ENCODE measurements around the gene HIC1. TPM values are rescaled to one million over a fixed set of nuclear protein-coding genes. Genes with fewer than 3 reads are reported as not detected.

HIC1 gene
- total RNA-seq, 1 experiment from 2014 or later, result 0.59 TPM

DNA sequence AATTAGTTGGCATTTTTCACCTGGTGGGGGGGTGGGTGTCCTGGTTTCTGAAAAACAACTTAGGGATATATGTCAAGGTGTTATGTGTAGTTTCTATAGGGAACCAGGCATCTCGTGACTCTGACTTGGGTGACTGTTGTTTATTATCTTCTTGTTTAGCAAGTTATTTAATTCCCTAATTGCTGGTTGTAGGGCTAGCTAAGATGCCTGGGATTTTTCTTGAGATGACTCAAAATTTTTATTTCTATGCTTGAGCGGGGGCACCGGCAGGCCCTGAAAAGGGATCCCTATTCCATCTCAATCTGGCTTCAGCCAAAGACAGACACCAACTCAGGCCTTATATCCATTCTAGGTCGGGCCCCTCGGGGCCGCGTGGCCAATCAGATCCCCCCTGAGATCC lies 21.8 kb upstream of the HIC1 start:
- Mint-ChIP-seq H3K27ac (ENCODE audit: unreplicated experiment) (no peak overlapping the region), H3K4me3 (ENCODE audit: unreplicated experiment) (no peak overlapping the region), H3K9me3 (ENCODE audit: unreplicated experiment) (no peaks in the 10 kb centered on the region), H3K27me3 (ENCODE audit: insufficient read depth, unreplicated experiment) (no peaks in the 10 kb centered on the region), H3K36me3 (ENCODE audit: insufficient read depth, unreplicated experiment) (no peaks in the 10 kb centered on the region), H3K4me1 (ENCODE audit: low read depth, unreplicated experiment) (no peaks in the 10 kb centered on the region)
- Histone ChIP-seq H3K36me3 (ENCODE audit: control insufficient read depth, insufficient read depth, low read length) (no peaks in the 10 kb centered on the region; the same call in 1 of the 2 replicates), H3K9me3 (no peaks in the 10 kb centered on the region), H3K4me1 (0 out of 2 replicates have a peak, but pooled peaks cover 4% of the 10 kb centered on the region), H3K27me3 (replicated peaks; ENCODE audit: control insufficient read depth, insufficient read depth, low read length) (no peaks in the 10 kb centered on the region), H3K4me3 (ENCODE audit: low read depth, low read length) (no peak overlapping the region)
- intact Hi-C loops (cut with micrococcal nuclease; ENCODE audit: unreplicated experiment), result no loop called here
- TF ChIP-seq, protein P1, sequence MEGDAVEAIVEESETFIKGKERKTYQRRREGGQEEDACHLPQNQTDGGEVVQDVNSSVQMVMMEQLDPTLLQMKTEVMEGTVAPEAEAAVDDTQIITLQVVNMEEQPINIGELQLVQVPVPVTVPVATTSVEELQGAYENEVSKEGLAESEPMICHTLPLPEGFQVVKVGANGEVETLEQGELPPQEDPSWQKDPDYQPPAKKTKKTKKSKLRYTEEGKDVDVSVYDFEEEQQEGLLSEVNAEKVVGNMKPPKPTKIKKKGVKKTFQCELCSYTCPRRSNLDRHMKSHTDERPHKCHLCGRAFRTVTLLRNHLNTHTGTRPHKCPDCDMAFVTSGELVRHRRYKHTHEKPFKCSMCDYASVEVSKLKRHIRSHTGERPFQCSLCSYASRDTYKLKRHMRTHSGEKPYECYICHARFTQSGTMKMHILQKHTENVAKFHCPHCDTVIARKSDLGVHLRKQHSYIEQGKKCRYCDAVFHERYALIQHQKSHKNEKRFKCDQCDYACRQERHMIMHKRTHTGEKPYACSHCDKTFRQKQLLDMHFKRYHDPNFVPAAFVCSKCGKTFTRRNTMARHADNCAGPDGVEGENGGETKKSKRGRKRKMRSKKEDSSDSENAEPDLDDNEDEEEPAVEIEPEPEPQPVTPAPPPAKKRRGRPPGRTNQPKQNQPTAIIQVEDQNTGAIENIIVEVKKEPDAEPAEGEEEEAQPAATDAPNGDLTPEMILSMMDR (IDR thresholded peaks at IDR 0.05; ENCODE audit: insufficient read depth in 1 of 2, low read depth in 1 of 2, low read length in 1 of 2, severe bottlenecking in 1 of 2, unreplicated experiment in 1 of 2), result no peak
- DNase-seq, result no peak
- ChIA-PET CTCF (no interaction called here), POLR2A (no interaction called here)
- no TSS peak for BruUV-seq (replicated peaks)

DNA sequence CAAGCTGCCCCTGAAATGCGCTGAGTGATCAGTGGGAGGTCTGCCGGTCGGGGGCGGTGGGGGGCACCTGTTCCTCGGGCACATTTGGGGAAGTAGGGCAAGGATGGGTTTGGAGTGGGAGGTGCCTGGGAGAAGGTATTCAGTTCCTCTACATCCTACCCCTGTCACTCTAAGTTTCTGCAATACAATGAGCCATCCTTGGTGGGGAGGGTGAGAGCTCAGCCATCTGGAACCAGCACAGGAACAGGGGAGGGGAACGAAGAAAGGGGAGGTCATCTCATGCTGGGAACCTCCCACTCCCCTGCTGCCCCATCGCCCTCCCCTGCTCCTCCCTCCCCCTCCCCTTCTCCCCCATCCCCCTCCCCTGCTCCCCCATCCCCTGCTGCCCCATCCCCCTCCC lies 20.7 kb upstream of the HIC1 start:
- TF ChIP-seq, protein P1 (IDR thresholded peaks at IDR 0.05; ENCODE audit: insufficient read depth in 1 of 2, low read depth in 1 of 2, low read length in 1 of 2, severe bottlenecking in 1 of 2, unreplicated experiment in 1 of 2), result no peak
- H3K27ac Mint-ChIP-seq (ENCODE audit: unreplicated experiment), result no peak overlapping the region
- no peaks in the 10 kb centered on the region for H3K9me3 ChIP-seq
- H3K27me3 ChIP-seq (replicated peaks; ENCODE audit: control insufficient read depth, insufficient read depth, low read length), result no peaks in the 10 kb centered on the region
- no TSS peak for BruUV-seq (replicated peaks)
- DNase-seq, result no peak
- intact Hi-C loops (cut with micrococcal nuclease; ENCODE audit: unreplicated experiment), result no loop called here
- no peaks in the 10 kb centered on the region; the same call in 1 of the 2 replicates for H3K36me3 ChIP-seq (ENCODE audit: control insufficient read depth, insufficient read depth, low read length)
- no peaks in the 10 kb centered on the region for H3K9me3 Mint-ChIP-seq (ENCODE audit: unreplicated experiment)
- H3K4me1 ChIP-seq, result 0 out of 2 replicates have a peak, but pooled peaks cover 4% of the 10 kb centered on the region
- POLR2A ChIA-PET, result no interaction called here
- no peaks in the 10 kb centered on the region for H3K27me3 Mint-ChIP-seq (ENCODE audit: insufficient read depth, unreplicated experiment)
- no peak overlapping the region for H3K4me3 Mint-ChIP-seq (ENCODE audit: unreplicated experiment)
- H3K4me1 Mint-ChIP-seq (ENCODE audit: low read depth, unreplicated experiment), result no peaks in the 10 kb centered on the region
- CTCF ChIA-PET, result interaction anchor here (0.6 kb wide), 1 partner anchor 10 kb away, joined by 3 read pairs; no protein-coding TSS in a partner anchor
- no peak overlapping the region for H3K4me3 ChIP-seq (ENCODE audit: low read depth, low read length)
- no peaks in the 10 kb centered on the region for H3K36me3 Mint-ChIP-seq (ENCODE audit: insufficient read depth, unreplicated experiment)

DNA sequence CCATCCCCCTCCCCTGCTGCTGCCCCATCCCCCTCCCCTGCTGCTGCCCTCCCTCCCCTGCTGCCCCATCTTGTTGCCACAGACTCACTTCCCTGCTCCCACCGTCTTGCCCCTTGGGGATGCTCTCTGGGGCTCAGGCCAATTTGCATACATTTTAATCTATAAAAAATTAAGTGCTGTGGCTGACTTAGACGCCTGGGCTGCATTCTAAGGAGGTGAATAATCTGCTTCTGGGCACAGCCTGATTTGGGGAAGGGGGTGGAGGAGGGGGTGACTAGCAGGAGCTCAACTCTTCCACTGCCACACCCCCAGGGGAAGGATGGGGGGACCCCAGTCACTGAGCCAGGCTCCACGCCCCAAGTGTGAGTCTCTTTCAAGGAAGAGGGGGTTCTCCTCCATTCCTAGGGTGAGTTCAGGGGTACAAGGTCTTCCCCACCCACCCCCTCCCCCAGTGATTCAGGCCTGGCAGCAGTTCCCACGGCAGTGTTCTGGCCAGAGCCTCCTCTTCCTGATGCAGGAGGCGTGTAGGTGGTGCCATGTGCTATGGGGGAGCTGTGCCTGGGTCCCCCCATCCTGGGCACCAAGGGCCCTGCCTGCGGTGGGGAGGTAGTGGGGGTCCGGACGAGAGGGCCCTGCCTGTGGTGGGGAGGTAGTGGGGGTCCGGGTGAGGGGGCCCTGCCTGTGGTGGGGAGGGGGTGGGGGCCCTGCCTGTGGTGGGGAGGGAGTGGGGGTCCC lies 19.9 kb upstream of the HIC1 start:
- Histone ChIP-seq H3K36me3 (ENCODE audit: control insufficient read depth, insufficient read depth, low read length) (no peaks in the 10 kb centered on the region; the same call in 1 of the 2 replicates), H3K4me3 (ENCODE audit: low read depth, low read length) (no peak overlapping the region), H3K9me3 (no peaks in the 10 kb centered on the region), H3K27me3 (replicated peaks; ENCODE audit: control insufficient read depth, insufficient read depth, low read length) (no peaks in the 10 kb centered on the region), H3K4me1 (0 out of 2 replicates have a peak, but pooled peaks cover 4% of the 10 kb centered on the region)
- TF ChIP-seq, protein P1 (IDR thresholded peaks at IDR 0.05; ENCODE audit: insufficient read depth in 1 of 2, low read depth in 1 of 2, low read length in 1 of 2, severe bottlenecking in 1 of 2, unreplicated experiment in 1 of 2), result no peak
- H3K27ac Mint-ChIP-seq (ENCODE audit: unreplicated experiment), result no peak overlapping the region
- intact Hi-C loops (cut with micrococcal nuclease; ENCODE audit: unreplicated experiment), result no loop called here
- peaks cover 5% of the 10 kb centered on the region for H3K36me3 Mint-ChIP-seq (ENCODE audit: insufficient read depth, unreplicated experiment)
- no peak overlapping the region for H3K4me3 Mint-ChIP-seq (ENCODE audit: unreplicated experiment)
- CTCF ChIA-PET, result interaction anchor here (1.0 kb wide), 1 partner anchor 131 kb away, joined by 3 read pairs; no protein-coding TSS in a partner anchor
- H3K4me1 Mint-ChIP-seq (ENCODE audit: low read depth, unreplicated experiment), result no peaks in the 10 kb centered on the region
- no peaks in the 10 kb centered on the region for H3K27me3 Mint-ChIP-seq (ENCODE audit: insufficient read depth, unreplicated experiment)
- no peaks in the 10 kb centered on the region for H3K9me3 Mint-ChIP-seq (ENCODE audit: unreplicated experiment)
- POLR2A ChIA-PET, result interaction anchor here (0.7 kb wide), 1 partner anchor 15 kb away, joined by 7 read pairs; no protein-coding TSS in a partner anchor
- BruUV-seq (replicated peaks), result no TSS peak
- no peak for DNase-seq

Measured in Caco-2 (cell line).